NB4 (cell line): Measurements from ENCODE around the gene SORD.
"Not testable (repeated sequence)": the region's sequence is repeated elsewhere in the genome, so short reads cannot be mapped to it uniquely, and the experiment has no call there.

ENCODE experiments used
- CTCF ChIP-seq: IDR thresholded peaks from one replicate; pipeline ENCODE4 v1.5.1; 2012; ENCODE audit warnings: low read depth, low read length
- MYC ChIP-seq: IDR thresholded peaks from 2 replicates; pipeline ENCODE4 v1.6.1; 2011; ENCODE audit warnings: low read depth, low read length
- POLR2A ChIP-seq: IDR thresholded peaks from 2 replicates; pipeline ENCODE4 v1.6.1; 2011; ENCODE audit warnings: mild to moderate bottlenecking; ENCODE audit not compliant: insufficient read length; ENCODE audit errors: extremely low read depth

GRCh38 chr15:45062301-45062700 lies 39.3 kb downstream of the SORD start:
- not testable (repeated sequence) for TF ChIP-seq POLR2A, MYC, CTCF
